ENCODE data around the gene PIH1D1. TPM values are rescaled to one million over a fixed set of nuclear protein-coding genes. Genes with fewer than 3 reads are reported as not detected.

The PIH1D1 gene
- total and polyA plus RNA-seq, 2 experiments from 2014 or later = 103 to 164 TPM

DNA sequence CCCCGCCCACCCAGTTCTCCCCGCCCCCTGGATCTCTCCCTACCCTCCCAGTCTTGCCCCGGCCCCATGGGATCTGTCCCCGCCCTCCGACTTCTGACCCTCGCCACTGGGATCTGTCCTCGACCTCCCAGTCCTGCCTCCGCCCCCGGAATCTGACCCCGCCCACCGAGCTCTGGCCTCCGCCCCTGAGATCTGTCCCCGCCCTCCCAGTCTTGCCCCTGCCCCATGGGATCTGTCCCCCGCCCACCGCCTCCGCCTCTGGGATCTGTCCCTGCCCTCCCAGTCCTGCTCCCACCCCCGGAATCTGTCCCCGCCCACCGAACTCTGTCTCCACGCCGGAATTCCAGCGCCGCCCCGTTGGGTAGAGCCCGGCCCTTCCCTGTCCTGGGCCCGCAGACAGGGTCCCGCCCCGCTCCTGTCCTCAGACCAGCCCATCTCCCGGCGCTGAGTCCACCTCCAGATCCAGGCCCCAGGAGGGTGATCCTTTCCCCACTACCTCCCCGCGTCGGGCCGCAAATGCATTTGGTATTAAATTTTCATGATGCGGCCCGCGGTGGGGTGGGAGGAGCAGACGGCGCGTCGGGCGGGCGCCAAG lies 8.7 kb downstream of the PIH1D1 start:
- ATAC-seq (peak; percentile 61), DNase-seq (ENCODE audit: low spot score) (peak; percentile 100)
- peaks cover 20% of the 10 kb centered on the region; the same call in 2 of the 3 replicates for H3K36me3 Mint-ChIP-seq (ENCODE audit: low read depth)
- no peak overlapping the region; the same call in 1 of the 2 replicates for H3K27ac Mint-ChIP-seq
- peaks cover 5% of the 10 kb centered on the region; the same call in 2 of the 3 replicates for H3K9me3 Mint-ChIP-seq
- Histone ChIP-seq H3K9me2 (ENCODE audit: insufficient read depth) (no peaks in the 10 kb centered on the region), H3K4me1 (ENCODE audit: insufficient read depth) (peaks cover 14% of the 10 kb centered on the region), H3K4me3 (peak overlapping the region; percentile 94), H3K36me3 (ENCODE audit: insufficient read depth) (no peaks in the 10 kb centered on the region; the same call in 1 of the 2 replicates), H3K27me3 (ENCODE audit: insufficient read depth) (peaks cover 41% of the 10 kb centered on the region), H3F3A (replicated peaks; ENCODE audit: low read depth) (peaks cover 16% of the 10 kb centered on the region), H3K4me2 (peak overlapping the region; percentile 99), H3K27ac (ENCODE audit: low read depth) (peak overlapping the region; percentile 93; the same call in 1 of the 2 replicates), H3K79me2 (replicated peaks; ENCODE audit: insufficient read depth) (no peaks in the 10 kb centered on the region), H4K20me1 (replicated peaks; ENCODE audit: insufficient read depth) (no peaks in the 10 kb centered on the region), H2AFZ (peak overlapping the region; percentile 100)
- peak overlapping the region; percentile 66 for H3K4me3 Mint-ChIP-seq
- peaks cover 26% of the 10 kb centered on the region for H3K4me1 Mint-ChIP-seq
- TF ChIP-seq POLR2AphosphoS5 (IDR thresholded peaks at IDR 0.05; ENCODE audit: low read depth) = peak; percentile 52; the same call in 1 of the 2 replicates
- TF ChIP-seq ZNF462 (CRISPR knock-in tag; IDR thresholded peaks at IDR 0.05) = no peak
- no peak for TF ChIP-seq NANOG (IDR thresholded peaks at IDR 0.05; ENCODE audit: borderline replicate concordance)
- H3K27me3 Mint-ChIP-seq (ENCODE audit: insufficient read depth, low read depth, poor library complexity) = peaks cover 72% of the 10 kb centered on the region

- Histone ChIP-seq H3K36me3 (ENCODE audit: insufficient read depth) (no peaks in the 10 kb centered on the region; the same call in 1 of the 2 replicates), H3K4me3 (peak overlapping the region; percentile 61), H3K4me2 (peak overlapping the region; percentile 94), H3F3A (replicated peaks; ENCODE audit: low read depth) (peaks cover 16% of the 10 kb centered on the region), H2AFZ (peak overlapping the region; percentile 90), H3K27ac (ENCODE audit: low read depth) (peak overlapping the region; percentile 76; the same call in 1 of the 2 replicates), H3K27me3 (ENCODE audit: insufficient read depth) (peaks cover 46% of the 10 kb centered on the region), H3K9me2 (ENCODE audit: insufficient read depth) (no peaks in the 10 kb centered on the region), H3K4me1 (ENCODE audit: insufficient read depth) (peaks cover 13% of the 10 kb centered on the region), H3K79me2 (replicated peaks; ENCODE audit: insufficient read depth) (no peaks in the 10 kb centered on the region), H4K20me1 (replicated peaks; ENCODE audit: insufficient read depth) (no peaks in the 10 kb centered on the region)
- DNase-seq (ENCODE audit: low spot score) (peak; percentile 86), ATAC-seq (peak; percentile 4)
- Mint-ChIP-seq H3K9me3 (peaks cover 5% of the 10 kb centered on the region; the same call in 2 of the 3 replicates), H3K36me3 (ENCODE audit: low read depth) (peaks cover 15% of the 10 kb centered on the region; the same call in 2 of the 3 replicates), H3K27ac (peak overlapping the region; percentile 32), H3K4me3 (peak overlapping the region; percentile 66), H3K4me1 (peaks cover 21% of the 10 kb centered on the region), H3K27me3 (ENCODE audit: insufficient read depth, low read depth, poor library complexity) (peaks cover 72% of the 10 kb centered on the region)
- TF ChIP-seq ZNF114 (CRISPR knock-in tag; IDR thresholded peaks at IDR 0.05) (no peak), CREB1 (CRISPR knock-in tag; IDR thresholded peaks at IDR 0.05; ENCODE audit: low read depth) (no peak), POLR2AphosphoS5 (IDR thresholded peaks at IDR 0.05; ENCODE audit: low read depth) (no peak), EZH2 (IDR thresholded peaks at IDR 0.05; ENCODE audit: low read depth, unreplicated experiment) (no peak), NANOG (IDR thresholded peaks at IDR 0.05; ENCODE audit: borderline replicate concordance) (no peak), JUNB (IDR thresholded peaks at IDR 0.05; ENCODE audit: unreplicated experiment) (no peak), ZNF331 (CRISPR knock-in tag; IDR thresholded peaks at IDR 0.05; ENCODE audit: low read depth) (no peak), EZH2phosphoT487 (IDR thresholded peaks at IDR 0.05; ENCODE audit: unreplicated experiment) (no peak)
- TF ChIP-seq, protein P1, sequence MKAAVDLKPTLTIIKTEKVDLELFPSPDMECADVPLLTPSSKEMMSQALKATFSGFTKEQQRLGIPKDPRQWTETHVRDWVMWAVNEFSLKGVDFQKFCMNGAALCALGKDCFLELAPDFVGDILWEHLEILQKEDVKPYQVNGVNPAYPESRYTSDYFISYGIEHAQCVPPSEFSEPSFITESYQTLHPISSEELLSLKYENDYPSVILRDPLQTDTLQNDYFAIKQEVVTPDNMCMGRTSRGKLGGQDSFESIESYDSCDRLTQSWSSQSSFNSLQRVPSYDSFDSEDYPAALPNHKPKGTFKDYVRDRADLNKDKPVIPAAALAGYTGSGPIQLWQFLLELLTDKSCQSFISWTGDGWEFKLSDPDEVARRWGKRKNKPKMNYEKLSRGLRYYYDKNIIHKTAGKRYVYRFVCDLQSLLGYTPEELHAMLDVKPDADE (IDR thresholded peaks at IDR 0.05) = no peak
These were observed 9.3 kb downstream of the PIH1D1 start for GRCh38 chr19:49442354-49442753.

All from GM23338 (cell line).